ENCODE results near the gene LONRF3. TPM values are rescaled to one million over a fixed set of nuclear protein-coding genes. Genes with fewer than 3 reads are reported as not detected.

The LONRF3 gene
- 1 to 10 TPM; 7.4 to 7.8 TPM for total RNA-seq

- no peaks in the 10 kb centered on the region for H3K36me3 ChIP-seq
- TF ChIP-seq CTCF (IDR thresholded peaks at IDR 0.05), result no peak
- intact Hi-C loops (cut with DNase I), result no loop called here
Measured at GRCh38 chrX:118974088-118974907, at the start of gene LONRF3. Gene LONRF3, plus strand, starts transcription at chrX:118974618. Its CDS starts 163 bp downstream, at chrX:118974781.

GRCh38 chrX:118928151-118928550, 46.3 kb upstream of the LONRF3 start:
- intact Hi-C loops (cut with DNase I), result no loop called here
- H3K4me3 ChIP-seq, result no peak overlapping the region
- H3K4me1 ChIP-seq, result no peaks in the 10 kb centered on the region
- no peak overlapping the region for H3K27ac ChIP-seq
- no peak for TF ChIP-seq CTCF (IDR thresholded peaks at IDR 0.05)
- DNase-seq, result no peak
- H3K36me3 ChIP-seq, result no peaks in the 10 kb centered on the region
- H3K9ac ChIP-seq (ENCODE audit: low read depth in 2 of 2, low read length in 2 of 2), result no peak overlapping the region
- H3K27me3 ChIP-seq, result no peaks in the 10 kb centered on the region
- no peaks in the 10 kb centered on the region for H3K9me3 ChIP-seq

More at GRCh38 chrX:118974088-118974907, at the start of gene LONRF3:
- peaks cover 7% of the 10 kb centered on the region for H3K27me3 ChIP-seq
- H3K27ac ChIP-seq, result peak within 1 kb of the TSS; percentile 74
- peak within 1 kb of the TSS; percentile 48 for H3K4me3 ChIP-seq
- peak; percentile 80 for DNase-seq
- peak within 1 kb of the TSS; percentile 64 to 76 for H3K9ac ChIP-seq (ENCODE audit: low read depth in 2 of 2, low read length in 2 of 2)
- H3K4me1 ChIP-seq, result peaks cover 8% of the 10 kb centered on the region
- H3K9me3 ChIP-seq, result no peaks in the 10 kb centered on the region

GRCh38 chrX:118935352-118935751, 39.1 kb upstream of the LONRF3 start:
- no peaks in the 10 kb centered on the region for H3K9me3 ChIP-seq
- H3K27ac ChIP-seq, result no peak overlapping the region
- intact Hi-C loops (cut with DNase I), result no loop called here
- H3K36me3 ChIP-seq, result no peaks in the 10 kb centered on the region
- no peaks in the 10 kb centered on the region for H3K4me1 ChIP-seq
- no peak for TF ChIP-seq CTCF (IDR thresholded peaks at IDR 0.05)
- H3K4me3 ChIP-seq, result no peak overlapping the region
- no peak for DNase-seq
- H3K27me3 ChIP-seq, result no peaks in the 10 kb centered on the region
- H3K9ac ChIP-seq (ENCODE audit: low read depth in 2 of 2, low read length in 2 of 2), result no peak overlapping the region

- TF ChIP-seq CTCF (IDR thresholded peaks at IDR 0.05), result no peak
Measured at GRCh38 chrX:118941147-118941546, 33.3 kb upstream of the LONRF3 start.

GRCh38 chrX:118943102-118943501, 31.3 kb upstream of the LONRF3 start:
- Histone ChIP-seq H3K27me3 (no peaks in the 10 kb centered on the region), H3K27ac (no peak overlapping the region), H3K4me3 (no peak overlapping the region), H3K9ac (ENCODE audit: low read depth in 2 of 2, low read length in 2 of 2) (no peak overlapping the region), H3K4me1 (no peaks in the 10 kb centered on the region), H3K36me3 (no peaks in the 10 kb centered on the region), H3K9me3 (no peaks in the 10 kb centered on the region)
- no peak for DNase-seq
- no peak for TF ChIP-seq CTCF (IDR thresholded peaks at IDR 0.05)
- intact Hi-C loops (cut with DNase I), result no loop called here

More at GRCh38 chrX:118941147-118941546, 33.3 kb upstream of the LONRF3 start:
- H3K4me1 ChIP-seq, result no peaks in the 10 kb centered on the region
- no peaks in the 10 kb centered on the region for H3K36me3 ChIP-seq
- H3K27me3 ChIP-seq, result no peaks in the 10 kb centered on the region
- H3K4me3 ChIP-seq, result no peak overlapping the region
- no peak overlapping the region for H3K27ac ChIP-seq
- no peak overlapping the region for H3K9ac ChIP-seq (ENCODE audit: low read depth in 2 of 2, low read length in 2 of 2)
- DNase-seq, result no peak
- intact Hi-C loops (cut with DNase I), result no loop called here
- no peaks in the 10 kb centered on the region for H3K9me3 ChIP-seq

All from colonic mucosa (tissue), 4 donors.